ENCODE measurements around the gene ADAMTS3.

ADAMTS3 gene

DNA sequence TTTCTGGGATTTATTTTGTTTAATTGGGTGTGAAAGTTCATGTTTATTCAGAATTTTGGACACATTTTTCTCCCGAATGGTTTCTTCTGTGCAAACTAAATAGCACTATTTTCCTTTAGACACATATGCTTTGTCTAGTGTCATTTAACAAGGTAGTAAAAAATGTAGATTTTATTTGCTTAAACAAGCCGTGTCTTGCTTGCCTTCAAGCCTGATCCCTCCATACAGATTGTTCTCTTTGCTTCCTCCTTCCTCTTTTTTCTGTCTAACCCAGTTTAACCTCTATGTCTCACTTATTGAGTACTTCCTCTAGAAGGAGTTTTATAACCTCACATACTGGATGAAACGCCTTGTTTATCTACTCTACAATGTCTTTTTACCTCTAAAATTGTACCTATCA is 325.4 kb downstream of the ADAMTS3 start:
- no peak for DNase-seq (ENCODE audit: low read depth in 2 of 2)
- no peak overlapping the region for H3K4me3 ChIP-seq (replicated peaks in 1 of 2; ENCODE audit: low read depth in 2 of 2, low read length in 2 of 2)
- no peak for TF ChIP-seq CTCF (IDR thresholded peaks at IDR 0.05; ENCODE audit: low read depth, low read length)

- TF ChIP-seq CTCF (IDR thresholded peaks at IDR 0.05; ENCODE audit: low read depth, low read length), result no peak
- no peak for DNase-seq (ENCODE audit: low read depth in 2 of 2)
- H3K4me3 ChIP-seq (replicated peaks in 1 of 2; ENCODE audit: low read depth in 2 of 2, low read length in 2 of 2), result no peak overlapping the region
Measured at GRCh38 chr4:72239487-72240116, 329.4 kb downstream of the ADAMTS3 start.
